ENCODE results near the gene ART5.
"Not testable (repeated sequence)": the region's sequence is repeated elsewhere in the genome, so short reads cannot be mapped to it uniquely, and the experiment has no call there.

GRCh38 chr11:3588776-3589175 lies 53.0 kb downstream of the ART5 start:
- TF ChIP-seq CTCF, POLR2A (IDR thresholded peaks at IDR 0.05): not testable (repeated sequence)
